Right lung (tissue), 5 donors: ENCODE data around the gene FTCD. TPM values are rescaled to one million over a fixed set of nuclear protein-coding genes. Genes with fewer than 3 reads are reported as not detected.

ENCODE experiments used
- DNase-seq, 2 donors: peaks; one replicate each; pipeline ENCODE4 v3.0.0-alpha.2; 2013
- polyA plus RNA-seq, 5 donors: library from polyadenylated mRNA; unstranded; fragments of 120-200 nt; gene quantifications; one replicate each; pipeline versions ENCODE4 v1.2.1 to v1.2.3, GENCODE V29; 2013; ENCODE audit warnings: inconsistent platforms in 1 of 5, low replicate concordance in 1 of 5; ENCODE audit not compliant: insufficient read length in 5 of 5, insufficient read depth in 1 of 5

FTCD gene
- polyA plus RNA-seq, 5 donors = 1.2 to 2.4 (median 1.8) TPM

GRCh38 chr21:46095083-46095719 is 60.2 kb downstream of the FTCD start:
- no peak for DNase-seq

GRCh38 chr21:46094401-46095082 is 60.8 kb downstream of the FTCD start:
- no peak for DNase-seq

GRCh38 chr21:46093668-46094400 is 61.5 kb downstream of the FTCD start:
- no peak for DNase-seq

- no peak for DNase-seq
Measured at GRCh38 chr21:46092811-46093667, 62.3 kb downstream of the FTCD start.

- DNase-seq = peak in 1 of 2 donors; percentile 58
Measured at GRCh38 chr21:46092026-46092764, 63.2 kb downstream of the FTCD start.

- no peak for DNase-seq
Measured at GRCh38 chr21:46091631-46092025, 63.8 kb downstream of the FTCD start.

DNA sequence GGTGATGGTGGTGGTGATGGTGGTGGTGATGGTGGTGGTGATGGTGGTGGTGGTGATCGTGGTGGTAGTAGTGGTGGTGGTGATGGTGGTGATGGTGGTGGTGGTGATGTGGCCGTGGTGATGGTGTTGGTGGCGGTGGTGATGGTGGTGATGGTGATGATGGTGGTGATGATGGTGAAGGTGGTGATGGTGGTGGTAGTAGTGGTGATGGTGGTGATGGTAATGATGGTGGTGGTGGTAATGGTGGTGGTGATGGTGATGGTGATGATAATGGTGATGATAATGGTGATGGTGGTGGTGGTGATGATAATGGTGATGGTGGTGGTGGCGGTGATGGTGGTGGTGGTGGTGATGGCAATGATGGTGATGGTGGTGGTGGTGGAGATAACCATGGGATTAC is 64.3 kb downstream of the FTCD start:
- no peak for DNase-seq

- no peak for DNase-seq
Measured at GRCh38 chr21:46089285-46089684, 66.1 kb downstream of the FTCD start.

- DNase-seq = no peak
Measured at GRCh38 chr21:46088189-46088588, 67.2 kb downstream of the FTCD start.

DNA sequence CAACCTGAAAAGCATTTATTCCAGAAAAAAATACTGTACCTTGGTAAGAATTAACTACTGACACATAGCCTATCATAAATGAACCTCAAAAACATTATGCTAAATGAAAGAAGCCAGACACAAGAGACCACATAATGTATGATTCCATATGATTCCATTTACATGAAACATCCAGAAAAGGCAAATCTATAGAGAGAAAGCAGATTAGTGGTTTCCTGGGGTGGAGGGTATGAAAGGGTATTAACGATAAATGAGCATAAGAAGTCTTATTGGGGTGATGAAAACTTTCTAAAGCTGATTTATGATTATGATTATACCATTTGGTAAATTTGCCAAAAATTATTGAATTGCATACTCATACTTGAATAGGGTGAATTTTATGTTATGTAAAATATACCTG is 67.7 kb downstream of the FTCD start:
- no peak for DNase-seq

Other genes starting within 250 kb of the FTCD start
- 100 to 1,000 TPM; 261 to 594 (median 343) TPM for gene COL6A1, start 173.8 kb downstream of the FTCD start, polyA plus RNA-seq
- 100 to 1,000 TPM; 330 to 702 (median 390) TPM for gene COL6A2, start 57.5 kb downstream of the FTCD start, polyA plus RNA-seq
- gene SPATC1L, start 28.9 kb upstream of the FTCD start, polyA plus RNA-seq = 10 to 100 TPM in 3 of 5 donors, 1 to 10 TPM in 2; 7.7 to 18.6 (median 11.1) TPM
- gene LSS, start 73.2 kb upstream of the FTCD start, polyA plus RNA-seq = 10 to 100 TPM; 27.5 to 57.9 (median 44.3) TPM
- 10 to 100 TPM; 71.1 to 93.8 (median 77.0) TPM for gene MCM3AP, start 130.0 kb upstream of the FTCD start, polyA plus RNA-seq
- gene YBEY, start 130.8 kb upstream of the FTCD start, polyA plus RNA-seq = 10 to 100 TPM; 14.5 to 23.4 (median 21.3) TPM
- gene C21orf58, start 168.3 kb upstream of the FTCD start, polyA plus RNA-seq = 10 to 100 TPM; 16.7 to 23.0 (median 20.4) TPM
- 10 to 100 TPM; 27.9 to 33.4 (median 31.9) TPM for gene PCNT, start 168.6 kb upstream of the FTCD start, polyA plus RNA-seq